Keratinocyte (primary cell): ENCODE measurements around the gene BTN3A1. TPM values are rescaled to one million over a fixed set of nuclear protein-coding genes. Genes with fewer than 3 reads are reported as not detected.
"Not testable (repeated sequence)": the region's sequence is repeated elsewhere in the genome, so short reads cannot be mapped to it uniquely, and the experiment has no call there.

ENCODE experiments used
- DNase-seq: peaks from one replicate; pipeline ENCODE4 v3.0.0-alpha.2; 2011; ENCODE audit warnings: low read depth, missing footprints, low spot score
- FAIRE-seq: peaks from 2 replicates; lab custom pipeline; 2011; peaks lifted over from hg19 to GRCh38; lab: Jason Lieb, UNC
- H2AFZ ChIP-seq: 2 replicates; pipeline ENCODE4 v1.6.0; 2012; ENCODE audit warnings: low read length, control low read depth, inconsistent platforms; ENCODE audit not compliant: control insufficient read depth
- H3K27ac ChIP-seq: 2 replicates; pipeline ENCODE4 v1.5.1; 2011; ENCODE audit warnings: low read length; ENCODE audit not compliant: control insufficient read depth, insufficient read depth
- H3K27me3 ChIP-seq: 3 replicates; pipeline ENCODE4 v1.6.0; 2011; ENCODE audit warnings: low read length; ENCODE audit not compliant: control insufficient read depth, insufficient read depth; ENCODE audit errors: extremely low read depth
- H3K36me3 ChIP-seq, 2 experiments: 2 replicates in 1 of 2; 3 replicates in 1 of 2; pipeline ENCODE4 v1.5.1; 2011; ENCODE audit warnings: low read length in 2 of 2, mild to moderate bottlenecking in 1 of 2; ENCODE audit not compliant: control insufficient read depth in 2 of 2, insufficient read depth in 2 of 2; ENCODE audit errors: extremely low read depth in 1 of 2
- H3K4me1 ChIP-seq: 3 replicates; pipeline ENCODE4 v1.5.1; 2011; ENCODE audit warnings: low read length; ENCODE audit not compliant: control insufficient read depth, insufficient read depth; ENCODE audit errors: extremely low read depth
- H3K4me2 ChIP-seq: 3 replicates; pipeline ENCODE4 v1.6.0; 2011; ENCODE audit warnings: low read depth, low read length; ENCODE audit not compliant: control insufficient read depth, insufficient read depth; ENCODE audit errors: extremely low read depth
- H3K4me3 ChIP-seq, 3 experiments: fragments of 200-600 bp in 1 of 3; sonication (generic) in 1 of 3; 2 replicates in 2 of 3; 3 replicates in 1 of 3; pipeline ENCODE4 v1.5.1; 2011 to 2016; ENCODE audit warnings: low read length in 3 of 3, mild to moderate bottlenecking in 3 of 3, control low read depth in 2 of 3, inconsistent platforms in 1 of 3, low read depth in 1 of 3, mixed read lengths in 1 of 3, mixed run types in 1 of 3, moderate library complexity in 1 of 3; ENCODE audit not compliant: control insufficient read depth in 2 of 3, insufficient read depth in 2 of 3; ENCODE audit errors: extremely low read depth in 1 of 3
- H3K79me2 ChIP-seq: 2 replicates; pipeline ENCODE4 v1.6.0; 2012; ENCODE audit warnings: low read length; ENCODE audit not compliant: control insufficient read depth, insufficient read depth
- H3K9ac ChIP-seq: 3 replicates; pipeline ENCODE4 v1.6.0; 2011; ENCODE audit warnings: low read length; ENCODE audit not compliant: control insufficient read depth, insufficient read depth; ENCODE audit errors: extremely low read depth
- H3K9me1 ChIP-seq: 3 replicates; pipeline ENCODE4 v1.6.0; 2011; ENCODE audit warnings: low read length; ENCODE audit not compliant: control insufficient read depth, insufficient read depth; ENCODE audit errors: extremely low read depth
- H3K9me3 ChIP-seq: 2 replicates; pipeline ENCODE4 v1.5.1; 2012; ENCODE audit warnings: low read depth, low read length; ENCODE audit not compliant: control insufficient read depth
- H4K20me1 ChIP-seq: 3 replicates; pipeline ENCODE4 v1.6.0; 2011; ENCODE audit warnings: low read length; ENCODE audit not compliant: control insufficient read depth, insufficient read depth; ENCODE audit errors: extremely low read depth
- CTCF ChIP-seq, 3 experiments: IDR thresholded peaks in 1 of 3; conservative IDR thresholded peaks in 1 of 3; optimal IDR thresholded peaks in 1 of 3; 2 replicates in 2 of 3; 3 replicates in 1 of 3; pipeline versions ENCODE3 to v1.5.1; 2011; ENCODE audit warnings: low read length in 3 of 3, mild to moderate bottlenecking in 3 of 3, moderate library complexity in 2 of 3, control low read depth in 1 of 3, inconsistent platforms in 1 of 3; ENCODE audit not compliant: insufficient read depth in 2 of 3; ENCODE audit errors: extremely low read depth in 1 of 3
- EZH2 ChIP-seq: IDR thresholded peaks from one replicate; pipeline ENCODE4 v1.6.1; 2012; ENCODE audit warnings: inconsistent platforms, mild to moderate bottlenecking, low read length, moderate library complexity
- dilution Hi-C: fragments of 300-500 bp; cut with MboI; formaldehyde crosslinking; loops from one replicate; pipeline ENCODE4 v1.7.0; 2020; ENCODE audit warnings: low sequenced_read_pairs; ENCODE audit not compliant: extremely low pct_ligation_motif_present
- polyA plus RNA-seq, 5 experiments: library from polyadenylated mRNA; depleted of rRNA in 3 of 5; stranded (reverse) in 3 of 5; stranded (forward) in 1 of 5; unstranded in 1 of 5; fragments of >200 nt; gene quantifications; 1 replicate in 1 of 5; 2 replicates in 3 of 5; 3 replicates in 1 of 5; pipeline versions ENCODE4 v1.2.1 to v1.2.3, GENCODE V29; 2011 to 2012; ENCODE audit warnings: missing spikeins in 2 of 5, low read depth in 1 of 5, low replicate concordance in 1 of 5

Gene BTN3A1
- polyA plus RNA-seq, 1 donor (not counting 4 experiments of a cell fraction or from before 2014, with no cell fraction given) = 6.9 TPM

GRCh38 chr6:26354162-26354561 is 47.9 kb upstream of the BTN3A1 start:
- Histone ChIP-seq H4K20me1 (no peaks in the 10 kb centered on the region), H3K27ac (no peak overlapping the region)
- no peak for FAIRE-seq

GRCh38 chr6:26355366-26355765 is 46.7 kb upstream of the BTN3A1 start:
- Histone ChIP-seq H2AFZ (no peak overlapping the region), H3K79me2 (no peaks in the 10 kb centered on the region), H3K4me3 (no peak overlapping the region), H3K9me1 (no peaks in the 10 kb centered on the region), H3K27ac (no peak overlapping the region), H4K20me1 (no peaks in the 10 kb centered on the region), H3K4me1 (peaks cover 15% of the 10 kb centered on the region), H3K36me3 (no peaks in the 10 kb centered on the region), H3K4me2 (no peak overlapping the region), H3K27me3 (no peaks in the 10 kb centered on the region), H3K9ac (no peak overlapping the region), H3K9me3 (no peaks in the 10 kb centered on the region)
- FAIRE-seq (no peak), DNase-seq (no peak)
- dilution Hi-C loops = no loop called here
- no peak for TF ChIP-seq CTCF (optimal IDR thresholded peaks at IDR 0.05 in 1 of 3, IDR thresholded peaks at IDR 0.05 in 1 of 3, conservative IDR thresholded peaks at IDR 0.05 in 1 of 3; ENCODE audit: extremely low read depth in 1 of 3, insufficient read depth in 2 of 3, low read length in 3 of 3)
- TF ChIP-seq EZH2 = no peak

More at GRCh38 chr6:26354162-26354561, 47.9 kb upstream of the BTN3A1 start:
- Histone ChIP-seq H3K9me3 (no peaks in the 10 kb centered on the region), H3K9ac (no peak overlapping the region), H3K27me3 (no peaks in the 10 kb centered on the region), H3K9me1 (no peaks in the 10 kb centered on the region), H2AFZ (no peak overlapping the region), H3K79me2 (no peaks in the 10 kb centered on the region), H3K36me3 (no peaks in the 10 kb centered on the region), H3K4me1 (peaks cover 15% of the 10 kb centered on the region), H3K4me3 (no peak overlapping the region), H3K4me2 (no peak overlapping the region)
- TF ChIP-seq EZH2 (no peak), CTCF (optimal IDR thresholded peaks at IDR 0.05 in 1 of 3, IDR thresholded peaks at IDR 0.05 in 1 of 3, conservative IDR thresholded peaks at IDR 0.05 in 1 of 3; ENCODE audit: extremely low read depth in 1 of 3, insufficient read depth in 2 of 3, low read length in 3 of 3) (no peak)
- DNase-seq = no peak
- dilution Hi-C loops = no loop called here

GRCh38 chr6:26357543-26357942 is 44.5 kb upstream of the BTN3A1 start:
- FAIRE-seq, H3K27me3 ChIP-seq, H3K79me2 ChIP-seq, H3K4me2 ChIP-seq, H4K20me1 ChIP-seq, H3K27ac ChIP-seq, dilution Hi-C loops, H3K9me3 ChIP-seq, H3K36me3 ChIP-seq, H3K4me3 ChIP-seq, DNase-seq, H3K4me1 ChIP-seq, H2AFZ ChIP-seq, H3K9ac ChIP-seq, H3K9me1 ChIP-seq: not testable (repeated sequence)
